DMS53 treated with DMSO at 0.1 percent for 48 hours (cell line): ENCODE results near the gene TDP2.

Experiments
- DNase-seq: peaks from one replicate; lab custom pipeline; 2025; ENCODE audit not compliant: unreplicated experiment; lab: John Stamatoyannopoulos, UW

Gene TDP2

GRCh38 chr6:24607310-24608105 lies 59.2 kb downstream of the TDP2 start:
- no peak for DNase-seq

DNA sequence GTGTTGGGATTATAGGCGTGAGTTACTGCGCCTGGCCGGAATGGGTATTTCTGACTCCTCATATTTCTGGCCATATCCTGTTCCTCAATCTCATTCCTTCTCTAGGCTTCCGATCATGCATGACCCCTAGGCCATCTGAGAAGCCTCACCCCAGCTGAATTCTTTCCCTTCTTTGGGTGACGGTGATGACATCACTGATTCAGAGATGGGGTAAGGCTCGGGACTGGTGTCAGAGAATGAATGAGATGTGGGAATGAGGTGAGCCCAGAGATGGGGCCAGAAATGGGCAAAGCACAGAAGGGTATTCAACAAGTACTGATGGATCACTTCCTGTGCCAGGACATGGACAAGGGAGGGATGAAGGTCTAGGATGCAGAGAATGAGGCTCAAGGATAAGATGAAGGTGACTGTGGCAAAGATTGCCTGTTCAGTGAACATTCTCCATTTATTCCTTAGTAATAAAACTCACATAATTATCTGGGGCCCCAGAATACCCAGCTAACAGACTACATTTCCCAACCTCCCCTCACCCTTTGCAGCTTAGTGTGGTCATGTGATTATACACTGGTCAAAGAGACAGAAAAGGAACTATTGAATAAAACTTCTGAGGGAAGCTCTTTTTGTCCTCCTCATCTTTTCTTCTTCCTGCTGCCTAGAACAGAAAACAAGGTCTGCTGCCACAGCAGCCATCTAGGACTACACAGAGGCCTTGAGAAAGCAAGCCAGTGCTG lies 60.3 kb downstream of the TDP2 start:
- DNase-seq, result no peak

DNA sequence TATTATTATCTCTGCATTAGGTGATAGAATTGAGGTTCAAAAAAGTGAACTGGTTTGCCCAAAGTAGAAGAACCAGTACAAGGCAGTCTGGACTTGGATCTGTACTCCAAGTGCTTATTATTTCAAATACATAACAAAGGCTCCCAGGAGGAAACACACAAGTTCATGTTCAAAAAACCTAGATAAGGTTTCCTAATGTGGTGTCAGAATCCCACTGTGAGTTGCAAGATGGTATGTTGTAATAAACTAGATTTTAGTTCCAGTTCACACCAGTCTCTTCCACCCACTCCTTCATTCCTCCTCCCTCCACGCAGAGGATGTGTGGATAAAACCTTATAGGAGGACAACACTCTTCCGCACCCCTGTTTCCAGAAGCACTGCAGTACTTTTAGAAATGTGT lies 63.5 kb downstream of the TDP2 start:
- no peak for DNase-seq

GRCh38 chr6:24600903-24601302 lies 65.8 kb downstream of the TDP2 start:
- DNase-seq, result no peak
